Amygdala (tissue), 56 donors: ENCODE results near the gene MAP2K4.
A peak's percentile ranks its signal among the peaks of the same experiment; 100 is the strongest.

Experiments
- DNase-seq, 56 donors: peaks; one replicate each; lab custom pipeline; 2025; lab: John Stamatoyannopoulos, UW

The MAP2K4 gene

DNA sequence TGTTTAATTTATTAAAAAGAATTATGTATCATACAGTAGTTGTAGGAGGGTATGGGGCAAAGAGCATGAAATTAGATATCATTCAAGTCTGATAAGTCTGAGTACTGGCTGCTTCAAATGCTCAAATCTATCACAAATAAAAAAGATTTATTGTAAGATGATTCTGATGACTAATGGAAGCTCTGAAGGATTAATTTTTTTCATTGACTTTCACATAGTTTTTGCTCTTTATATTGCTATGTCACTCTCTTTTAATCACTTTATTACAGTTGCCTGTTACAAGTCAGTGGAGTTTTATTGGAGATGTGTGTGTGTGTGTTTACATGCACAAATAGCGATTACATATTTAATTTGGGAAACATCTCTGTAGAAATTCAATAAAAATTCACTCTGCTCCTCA, 15.0 kb downstream of the MAP2K4 start:
- no peak for DNase-seq

- no peak for DNase-seq
Measured at GRCh38 chr17:12037970-12038369, 17.3 kb downstream of the MAP2K4 start.

- no peak for DNase-seq
Measured at GRCh38 chr17:12040478-12040877, 19.8 kb downstream of the MAP2K4 start.

GRCh38 chr17:12041312-12041711, 20.6 kb downstream of the MAP2K4 start:
- DNase-seq = no peak

DNA sequence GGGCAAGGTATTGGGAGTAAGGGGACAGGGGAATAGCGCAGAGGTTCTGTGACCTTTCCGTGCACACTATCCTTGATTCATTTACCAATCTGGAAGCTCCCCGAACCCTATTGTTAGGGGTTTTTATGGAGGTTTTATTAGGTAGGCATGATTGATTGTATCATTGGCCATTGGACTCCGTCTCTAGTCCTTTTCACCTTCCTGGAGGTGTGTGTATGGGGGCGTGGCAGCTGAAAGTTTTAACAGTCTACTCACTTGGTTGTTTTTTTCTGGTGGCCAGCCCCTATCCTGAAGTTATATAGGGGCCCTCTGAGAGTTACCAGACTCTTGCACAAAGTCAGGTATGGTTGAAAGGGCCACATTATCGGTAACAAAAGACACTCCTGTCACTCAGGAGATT, 23.0 kb downstream of the MAP2K4 start:
- no peak for DNase-seq

- no peak for DNase-seq
Measured at GRCh38 chr17:12046786-12047185, 26.1 kb downstream of the MAP2K4 start.

DNA sequence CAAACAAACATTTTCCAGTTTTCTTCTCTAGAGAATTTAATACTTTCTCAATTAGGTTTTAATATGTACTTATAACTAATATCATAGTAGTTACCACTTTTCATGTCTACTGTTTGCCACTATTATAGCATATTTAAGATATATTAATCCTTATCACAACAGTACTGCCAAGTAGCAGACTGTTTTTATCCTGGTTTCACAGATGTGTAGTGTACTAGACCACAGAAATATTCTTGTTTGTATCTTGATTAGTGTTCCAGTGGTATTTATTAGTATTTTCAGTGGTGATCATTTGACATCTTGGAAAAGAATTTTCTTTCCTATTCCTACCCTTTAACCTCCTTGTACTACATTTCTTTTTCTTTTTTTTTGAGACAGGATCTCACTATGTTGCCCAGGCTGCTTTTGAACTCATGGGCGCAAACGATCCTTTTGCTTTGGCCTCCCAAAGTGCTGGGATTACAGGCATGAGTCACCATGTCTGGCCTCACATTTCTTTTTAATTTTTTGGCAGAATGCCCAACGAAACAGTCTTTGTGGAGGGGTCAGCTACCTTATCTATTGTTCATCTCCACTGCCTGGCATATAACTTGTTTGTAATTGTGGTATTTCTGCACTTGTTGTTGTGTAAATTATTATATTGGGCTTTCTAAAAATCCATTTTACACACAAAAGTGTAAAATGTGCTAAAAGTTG, 27.2 kb downstream of the MAP2K4 start:
- DNase-seq = no peak

GRCh38 chr17:12048843-12049473, 28.3 kb downstream of the MAP2K4 start:
- no peak for DNase-seq

DNA sequence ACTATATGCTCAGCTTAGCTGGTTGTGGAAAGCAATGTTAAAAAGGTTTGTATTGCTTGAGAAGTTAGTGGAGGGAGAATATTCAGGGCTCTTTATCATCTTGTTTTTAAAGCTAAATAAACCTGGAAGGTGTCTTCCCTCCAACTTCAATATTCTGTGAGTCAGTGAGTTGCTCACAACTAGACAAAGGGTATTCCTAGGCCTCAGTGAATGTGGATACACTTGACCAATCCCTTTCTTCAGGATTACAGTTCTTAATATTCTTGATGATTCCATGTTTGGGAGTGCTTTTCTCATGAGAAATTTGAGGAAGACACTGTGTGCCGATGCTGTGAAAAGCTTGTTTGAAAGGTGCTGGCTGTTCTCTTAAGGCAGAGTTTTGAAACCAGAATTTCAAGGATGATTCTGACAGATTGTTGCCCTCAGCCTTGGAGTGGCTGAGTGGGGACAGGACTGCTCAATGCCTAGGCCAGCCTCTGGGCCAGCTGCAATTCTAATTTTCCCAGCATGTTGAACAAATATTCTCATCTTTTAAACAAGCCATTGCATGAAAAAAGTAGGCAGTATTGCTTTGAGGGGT, 30.1 kb downstream of the MAP2K4 start:
- DNase-seq = no peak

GRCh38 chr17:12053552-12053951, 32.9 kb downstream of the MAP2K4 start:
- DNase-seq = no peak

- DNase-seq = no peak
Measured at GRCh38 chr17:12055889-12056288, 35.2 kb downstream of the MAP2K4 start.

DNA sequence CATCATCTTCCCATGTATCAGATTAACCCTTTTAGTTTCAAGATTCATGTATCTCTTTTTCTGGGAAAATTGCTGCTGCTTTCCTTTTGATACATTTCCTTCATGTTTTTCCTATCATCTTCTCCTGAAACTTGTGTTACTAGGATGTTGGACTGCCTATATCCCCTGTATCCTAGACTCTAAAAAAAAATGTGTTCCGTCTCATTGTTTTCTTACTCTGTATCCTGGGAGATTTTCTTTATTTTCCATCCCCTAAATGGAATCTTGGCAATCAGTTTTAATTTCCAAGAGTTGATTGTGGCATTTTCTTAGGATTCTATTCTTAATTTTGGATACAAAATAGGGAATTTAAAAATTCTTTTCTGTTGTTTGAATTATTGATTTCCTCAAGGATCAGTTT, 36.8 kb downstream of the MAP2K4 start:
- no peak for DNase-seq

- no peak for DNase-seq
Measured at GRCh38 chr17:12058535-12058934, 37.9 kb downstream of the MAP2K4 start.

- no peak for DNase-seq
Measured at GRCh38 chr17:12062249-12062648, 41.6 kb downstream of the MAP2K4 start.

GRCh38 chr17:12064395-12064794, 43.7 kb downstream of the MAP2K4 start:
- no peak for DNase-seq

DNA sequence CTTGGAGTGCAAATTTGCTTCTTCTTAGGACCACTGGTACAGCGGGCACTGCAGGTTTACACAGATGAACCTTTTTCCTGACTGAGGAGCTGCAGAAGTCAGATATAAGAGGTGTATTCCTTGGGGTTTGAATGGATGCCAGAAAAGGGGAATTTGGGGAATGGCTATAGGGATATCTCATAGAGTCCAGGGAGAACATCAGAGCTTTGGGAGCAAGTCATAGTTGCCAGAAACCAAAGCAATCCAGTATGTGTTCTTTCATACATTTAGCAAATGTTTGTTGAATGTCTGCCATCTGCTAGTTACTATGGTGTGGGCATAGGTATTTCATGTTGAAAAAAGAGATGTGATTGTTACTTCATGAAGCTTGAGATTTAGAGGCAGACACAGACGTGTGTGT, 46.8 kb downstream of the MAP2K4 start:
- no peak for DNase-seq

GRCh38 chr17:12068946-12069345, 48.3 kb downstream of the MAP2K4 start:
- no peak for DNase-seq

DNA sequence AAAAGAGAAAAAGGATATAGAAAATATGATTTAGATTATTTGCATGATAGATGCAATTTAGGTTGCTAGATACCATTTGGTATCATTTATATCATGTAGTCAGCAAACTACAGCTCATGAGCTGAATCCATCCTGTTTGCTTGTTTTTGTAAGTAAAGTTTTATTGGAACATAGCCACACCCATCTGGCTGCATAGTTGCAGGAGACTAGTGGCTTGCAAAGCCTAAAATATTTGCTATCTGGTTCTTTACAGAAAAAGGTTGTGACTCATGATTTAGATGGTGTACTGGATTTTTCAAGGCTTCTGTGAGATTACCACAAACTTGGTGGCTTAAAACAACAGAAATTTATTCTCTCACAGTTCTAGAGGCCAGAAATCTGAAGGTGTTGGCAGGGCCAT, 49.9 kb downstream of the MAP2K4 start:
- DNase-seq = no peak

GRCh38 chr17:12074346-12074745, 53.7 kb downstream of the MAP2K4 start:
- DNase-seq = no peak

GRCh38 chr17:12077773-12078172, 57.1 kb downstream of the MAP2K4 start:
- no peak for DNase-seq

DNA sequence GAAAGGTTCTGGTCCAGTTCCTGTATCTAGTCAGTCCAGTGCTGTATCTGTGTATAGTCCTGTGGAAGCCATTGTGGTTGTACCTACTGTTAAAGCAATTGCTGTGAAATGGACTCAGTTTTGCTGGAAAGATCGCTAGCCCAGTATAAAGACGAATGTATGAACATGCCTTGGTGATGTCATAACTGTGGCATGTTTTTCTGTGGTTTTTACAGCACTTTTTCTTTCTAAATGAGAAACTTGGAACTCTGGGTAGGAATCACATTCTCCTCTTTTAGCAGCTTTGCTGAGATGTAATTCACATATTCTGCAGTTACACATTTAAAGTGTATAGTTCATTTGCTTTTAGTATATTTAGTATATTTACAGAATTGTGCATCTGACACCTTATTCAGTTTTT, 58.1 kb downstream of the MAP2K4 start:
- no peak for DNase-seq

- DNase-seq = peak in 1 of 56 donors; percentile 1
Measured at GRCh38 chr17:12081720-12082119, 61.0 kb downstream of the MAP2K4 start.
